SIG-M5 treated with dmso at 0.1 percent for 504 hours (cell line): ENCODE results near the gene GDF10.

Experiments
- DNase-seq: peaks from one replicate; lab custom pipeline; 2025; ENCODE audit not compliant: unreplicated experiment; lab: John Stamatoyannopoulos, UW

The GDF10 gene

GRCh38 chr10:47268696-47269095, 31.3 kb upstream of the GDF10 start:
- no peak for DNase-seq

GRCh38 chr10:47269294-47269693, 30.7 kb upstream of the GDF10 start:
- peak; percentile 25 for DNase-seq

GRCh38 chr10:47276071-47276470, 23.9 kb upstream of the GDF10 start:
- no peak for DNase-seq

- no peak for DNase-seq
These were observed 23.2 kb upstream of the GDF10 start for GRCh38 chr10:47276576-47277351.

GRCh38 chr10:47277352-47278151, 22.4 kb upstream of the GDF10 start:
- DNase-seq: no peak

- DNase-seq: no peak
These were observed 21.9 kb upstream of the GDF10 start for GRCh38 chr10:47278152-47278473.

- DNase-seq: no peak
These were observed 21.3 kb upstream of the GDF10 start for GRCh38 chr10:47278720-47279119.

- DNase-seq: no peak
These were observed 20.7 kb upstream of the GDF10 start for GRCh38 chr10:47279276-47279675.

- DNase-seq: no peak
These were observed 17.9 kb upstream of the GDF10 start for GRCh38 chr10:47282005-47282656.

GRCh38 chr10:47282657-47283018, 17.4 kb upstream of the GDF10 start:
- no peak for DNase-seq

GRCh38 chr10:47283101-47283630, 16.8 kb upstream of the GDF10 start:
- DNase-seq: no peak

GRCh38 chr10:47283848-47284247, 16.1 kb upstream of the GDF10 start:
- no peak for DNase-seq

- DNase-seq: no peak
These were observed 14.4 kb upstream of the GDF10 start for GRCh38 chr10:47285381-47286115.

- no peak for DNase-seq
These were observed 13.9 kb upstream of the GDF10 start for GRCh38 chr10:47286116-47286505.

- no peak for DNase-seq
These were observed 13.2 kb upstream of the GDF10 start for GRCh38 chr10:47286591-47287315.

GRCh38 chr10:47287365-47287802, 12.6 kb upstream of the GDF10 start:
- no peak for DNase-seq

- DNase-seq: no peak
These were observed 12.2 kb upstream of the GDF10 start for GRCh38 chr10:47287805-47288204.

GRCh38 chr10:47288236-47288635, 11.8 kb upstream of the GDF10 start:
- no peak for DNase-seq

GRCh38 chr10:47288916-47289495, 11.0 kb upstream of the GDF10 start:
- DNase-seq: no peak

GRCh38 chr10:47289921-47290320, 10.1 kb upstream of the GDF10 start:
- DNase-seq: no peak
